ENCODE results near the gene PDS5A.
"Not testable (repeated sequence)": the region's sequence is repeated elsewhere in the genome, so short reads cannot be mapped to it uniquely, and the experiment has no call there.

PDS5A gene, protein sequence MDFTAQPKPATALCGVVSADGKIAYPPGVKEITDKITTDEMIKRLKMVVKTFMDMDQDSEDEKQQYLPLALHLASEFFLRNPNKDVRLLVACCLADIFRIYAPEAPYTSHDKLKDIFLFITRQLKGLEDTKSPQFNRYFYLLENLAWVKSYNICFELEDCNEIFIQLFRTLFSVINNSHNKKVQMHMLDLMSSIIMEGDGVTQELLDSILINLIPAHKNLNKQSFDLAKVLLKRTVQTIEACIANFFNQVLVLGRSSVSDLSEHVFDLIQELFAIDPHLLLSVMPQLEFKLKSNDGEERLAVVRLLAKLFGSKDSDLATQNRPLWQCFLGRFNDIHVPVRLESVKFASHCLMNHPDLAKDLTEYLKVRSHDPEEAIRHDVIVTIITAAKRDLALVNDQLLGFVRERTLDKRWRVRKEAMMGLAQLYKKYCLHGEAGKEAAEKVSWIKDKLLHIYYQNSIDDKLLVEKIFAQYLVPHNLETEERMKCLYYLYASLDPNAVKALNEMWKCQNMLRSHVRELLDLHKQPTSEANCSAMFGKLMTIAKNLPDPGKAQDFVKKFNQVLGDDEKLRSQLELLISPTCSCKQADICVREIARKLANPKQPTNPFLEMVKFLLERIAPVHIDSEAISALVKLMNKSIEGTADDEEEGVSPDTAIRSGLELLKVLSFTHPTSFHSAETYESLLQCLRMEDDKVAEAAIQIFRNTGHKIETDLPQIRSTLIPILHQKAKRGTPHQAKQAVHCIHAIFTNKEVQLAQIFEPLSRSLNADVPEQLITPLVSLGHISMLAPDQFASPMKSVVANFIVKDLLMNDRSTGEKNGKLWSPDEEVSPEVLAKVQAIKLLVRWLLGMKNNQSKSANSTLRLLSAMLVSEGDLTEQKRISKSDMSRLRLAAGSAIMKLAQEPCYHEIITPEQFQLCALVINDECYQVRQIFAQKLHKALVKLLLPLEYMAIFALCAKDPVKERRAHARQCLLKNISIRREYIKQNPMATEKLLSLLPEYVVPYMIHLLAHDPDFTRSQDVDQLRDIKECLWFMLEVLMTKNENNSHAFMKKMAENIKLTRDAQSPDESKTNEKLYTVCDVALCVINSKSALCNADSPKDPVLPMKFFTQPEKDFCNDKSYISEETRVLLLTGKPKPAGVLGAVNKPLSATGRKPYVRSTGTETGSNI (N-terminal part only)

DNA sequence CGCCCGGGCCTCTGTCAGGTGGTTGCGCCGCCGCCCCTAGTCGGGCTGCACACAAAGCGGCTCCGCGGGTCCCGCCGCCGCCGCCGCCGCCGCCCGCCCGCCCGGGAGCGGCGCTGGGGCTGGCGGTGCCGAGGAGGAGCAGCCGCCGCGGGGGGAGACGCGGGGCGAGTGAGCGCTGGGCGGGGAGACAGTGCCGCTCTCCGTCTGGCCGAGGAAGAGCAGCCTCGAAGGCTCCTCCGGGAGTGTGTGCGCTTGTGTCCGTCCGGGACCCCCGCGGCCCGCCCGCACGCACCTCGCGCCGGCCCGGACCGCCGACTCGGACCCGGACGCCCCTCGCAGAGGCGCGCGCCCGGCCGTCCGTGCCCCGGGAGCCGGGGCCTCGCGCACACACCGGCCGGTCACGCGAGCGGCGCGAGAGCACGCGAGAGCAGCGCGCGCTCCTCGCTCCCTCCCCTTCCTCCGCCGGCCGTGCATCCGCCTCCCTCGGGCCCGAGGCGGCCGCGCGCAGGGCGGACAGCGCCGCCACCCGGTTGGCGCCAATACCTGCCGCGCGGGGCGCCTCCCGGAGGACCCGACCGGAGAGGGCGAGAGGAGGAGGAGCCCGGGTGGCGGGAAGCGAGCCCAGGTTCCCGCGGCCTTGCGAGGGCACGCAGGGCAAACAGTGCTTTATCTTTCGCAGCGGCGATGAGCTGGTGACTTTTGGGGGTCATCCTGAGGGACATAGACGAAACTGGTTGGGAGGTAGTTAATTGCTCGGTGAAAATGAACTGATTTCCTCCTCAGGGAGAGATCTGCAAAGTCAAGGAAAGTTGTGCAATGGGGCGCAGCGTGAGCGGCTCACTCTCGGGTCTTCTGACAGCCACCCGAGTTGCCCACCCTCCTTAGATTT, at the start of gene PDS5A:
TSS of gene PDS5A (minus strand) at position 423 of the 889 bp plus-strand sequence. CDS start 1,334 bp downstream, outside the sequence.
- DNase-seq (ENCODE audit: low spot score): peak; percentile 90

DNA sequence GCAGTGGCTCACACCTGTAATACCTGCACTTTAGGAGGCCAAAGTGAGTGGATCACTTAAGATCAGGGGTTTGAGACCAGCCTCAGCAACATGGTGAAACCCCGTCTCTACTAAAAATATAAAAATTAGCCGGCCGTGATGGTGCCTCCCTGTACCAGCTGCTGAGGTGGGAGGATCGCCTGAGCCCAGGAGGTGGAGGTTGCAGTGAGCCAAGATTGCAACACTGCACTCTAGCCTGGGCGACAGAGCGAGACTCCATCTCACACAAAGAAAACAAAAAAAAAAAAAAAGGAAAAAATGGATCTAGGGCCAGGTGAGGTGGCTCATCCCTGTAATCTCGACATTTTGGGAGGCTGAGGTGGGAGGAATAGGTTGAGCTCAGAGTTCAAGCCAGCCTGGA, 46.3 kb upstream of the PDS5A start:
- DNase-seq (ENCODE audit: low spot score): not testable (repeated sequence)

DNA sequence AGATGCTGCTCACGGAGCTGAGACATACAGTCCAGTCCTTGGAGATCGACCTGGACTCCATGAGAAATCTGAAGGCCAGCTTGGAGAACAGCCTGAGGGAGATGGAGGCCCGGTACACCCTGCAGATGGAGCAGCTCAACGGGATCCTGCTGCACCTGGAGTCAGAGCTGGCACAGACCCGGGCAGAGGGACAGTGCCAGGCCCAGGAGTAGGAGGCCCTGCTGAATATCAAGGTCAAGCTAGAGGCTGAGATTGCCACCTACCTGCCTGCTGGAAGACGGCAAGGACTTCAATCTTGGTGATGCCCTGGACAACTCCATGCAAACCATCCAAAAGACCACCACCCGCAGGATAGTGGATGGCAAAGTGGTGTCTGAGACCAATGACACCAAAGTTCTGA, 43.4 kb upstream of the PDS5A start:
- DNase-seq (ENCODE audit: low spot score): not testable (repeated sequence)

DNA sequence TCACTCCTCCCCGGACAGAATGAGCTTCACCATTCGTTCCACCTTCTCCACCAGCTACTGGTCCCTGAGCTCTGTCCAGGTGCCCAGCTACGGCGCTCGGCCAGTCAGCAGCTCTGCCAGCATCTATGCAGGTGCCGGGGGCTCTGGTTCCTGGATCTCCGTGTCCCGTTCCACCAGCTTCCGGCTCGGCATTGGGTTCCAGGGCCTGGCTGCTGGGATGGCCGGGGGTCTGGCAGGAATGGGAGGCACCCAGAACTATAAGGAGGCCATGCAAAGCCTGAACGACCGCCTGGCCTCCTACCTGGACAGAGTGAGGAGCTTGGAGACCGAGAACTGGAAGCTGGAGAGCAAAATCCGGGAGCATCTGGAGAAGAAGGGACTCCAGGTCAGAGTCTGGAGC, 42.5 kb upstream of the PDS5A start:
- no peak for DNase-seq (ENCODE audit: low spot score)

DNA sequence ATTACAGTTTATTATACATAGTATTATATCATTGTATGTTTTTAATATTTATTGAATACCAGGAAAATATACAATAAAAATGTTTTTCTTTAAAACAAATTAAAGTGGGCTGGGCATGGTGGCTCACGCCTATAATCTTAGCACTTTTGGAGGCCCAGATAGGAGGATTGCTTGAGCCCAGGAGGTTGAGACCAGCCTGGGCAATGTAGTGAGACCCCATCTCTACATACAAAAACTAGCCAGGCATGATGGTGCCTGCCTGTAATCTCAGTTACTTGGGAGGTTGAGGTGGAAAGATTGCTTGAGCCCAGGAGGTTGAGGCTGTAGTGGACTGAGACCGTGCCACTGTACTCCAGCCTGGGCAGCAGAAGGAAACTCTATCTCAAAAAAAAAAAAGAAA, 38.3 kb upstream of the PDS5A start:
- DNase-seq (ENCODE audit: low spot score): no peak

DNA sequence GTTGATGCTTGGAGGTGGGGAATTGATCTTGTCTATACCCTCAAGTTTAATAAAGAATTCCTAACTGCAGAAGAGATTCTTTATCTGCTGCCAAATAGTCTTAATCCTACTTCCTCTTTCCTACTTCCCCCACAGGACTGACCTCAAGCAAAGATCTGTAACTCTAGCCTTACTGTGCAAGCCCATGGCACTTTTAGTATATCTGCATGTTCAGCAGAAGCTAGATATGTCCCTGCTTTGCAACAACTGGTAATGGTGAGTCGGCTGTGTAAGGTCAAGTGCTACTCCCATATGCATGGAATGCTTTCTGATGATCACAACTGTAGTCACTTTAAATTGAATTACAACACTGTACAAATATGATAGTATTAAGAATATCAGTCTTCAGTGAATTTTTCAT, 26.3 kb upstream of the PDS5A start:
- DNase-seq (ENCODE audit: low spot score): peak; percentile 78

DNA sequence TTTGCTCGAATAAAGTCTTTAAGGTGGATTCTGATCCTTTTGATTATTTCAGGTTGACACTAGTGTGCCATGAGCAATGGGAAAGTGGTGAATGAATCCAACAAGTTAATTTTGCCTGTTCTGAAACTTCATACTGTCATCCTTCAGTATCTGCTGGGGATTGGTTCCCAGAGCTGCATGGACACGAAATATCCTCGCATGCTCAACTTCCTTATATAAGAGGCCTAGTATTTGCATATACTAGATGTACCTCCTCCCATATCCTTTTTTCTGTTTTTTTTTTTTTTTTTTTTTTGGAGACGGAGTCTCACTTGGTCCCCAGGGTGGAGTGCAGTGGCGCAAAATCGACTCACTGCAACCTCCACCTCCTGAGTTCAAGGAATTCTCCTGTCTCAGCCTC, 23.0 kb upstream of the PDS5A start:
- DNase-seq (ENCODE audit: low spot score): no peak

DNA sequence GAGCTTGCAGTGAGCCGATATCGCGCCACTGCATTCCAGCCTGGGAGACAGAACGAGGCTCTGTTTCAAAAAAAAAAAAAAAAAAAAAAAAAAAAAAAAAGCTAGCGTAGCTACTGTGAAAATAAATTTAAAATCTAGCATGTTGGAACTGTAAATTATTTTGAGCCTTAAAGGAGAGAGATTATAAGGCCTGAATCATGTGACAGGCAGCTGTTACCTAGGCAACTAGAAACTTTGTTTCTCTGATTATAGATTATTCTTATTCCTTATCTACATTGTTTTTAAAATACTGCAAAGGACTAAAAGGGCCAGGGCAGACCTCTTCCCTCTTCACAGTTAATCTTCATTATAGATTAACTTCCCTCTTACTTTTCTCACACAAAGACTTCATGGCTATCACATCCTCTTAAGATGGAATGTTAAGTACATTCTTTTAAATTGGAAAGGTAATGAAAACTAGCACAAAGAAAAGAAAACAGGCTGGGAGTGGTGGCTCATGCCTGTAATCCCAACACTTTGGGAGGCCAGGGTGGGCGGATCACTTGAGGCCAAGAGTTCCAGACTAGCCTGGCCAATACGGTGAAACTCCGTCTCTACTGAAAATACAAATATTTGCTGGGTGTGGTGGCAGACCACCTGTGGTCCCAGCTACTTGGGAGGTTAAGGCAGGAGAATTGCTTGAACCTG, 21.1 kb upstream of the PDS5A start:
- no peak for DNase-seq (ENCODE audit: low spot score)

DNA sequence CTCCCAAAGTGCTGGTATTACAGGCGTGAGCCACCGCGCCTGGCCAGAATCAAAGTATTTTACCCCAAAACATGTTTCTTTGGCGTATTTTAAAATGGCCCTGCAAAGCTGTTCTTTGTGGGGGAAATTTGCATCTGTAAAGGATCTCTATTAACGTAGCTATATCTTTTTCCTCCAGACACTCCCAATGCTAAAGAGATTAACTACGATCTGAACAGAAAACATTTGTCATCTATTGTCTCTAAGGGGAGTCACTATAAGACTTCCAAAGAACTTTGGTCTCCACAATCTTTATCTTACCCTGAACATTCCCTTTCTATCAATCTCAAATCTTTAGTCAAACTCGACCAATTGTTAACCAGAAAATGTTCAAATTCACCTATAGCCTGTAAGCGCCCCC, 19.1 kb upstream of the PDS5A start:
- no peak for DNase-seq (ENCODE audit: low spot score)

DNA sequence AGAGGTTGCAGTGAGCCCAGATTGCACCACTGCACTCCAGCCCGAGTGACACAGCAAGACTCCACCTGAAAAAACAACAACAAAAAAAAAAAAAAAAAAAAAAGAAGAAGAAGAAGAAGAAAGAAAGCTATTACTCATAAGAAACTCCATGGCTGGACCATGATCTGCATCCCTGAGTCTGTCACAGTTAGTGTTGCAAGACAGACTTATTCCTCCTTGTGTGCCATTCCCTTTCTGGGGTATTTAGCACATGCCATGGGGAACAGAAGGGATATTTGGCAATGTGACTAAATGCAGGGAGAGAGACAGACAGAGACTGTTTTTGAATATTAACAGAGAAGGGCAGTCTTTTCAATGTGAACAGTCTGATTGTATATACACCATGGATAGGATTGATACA, 16.7 kb upstream of the PDS5A start:
- DNase-seq (ENCODE audit: low spot score): no peak

DNA sequence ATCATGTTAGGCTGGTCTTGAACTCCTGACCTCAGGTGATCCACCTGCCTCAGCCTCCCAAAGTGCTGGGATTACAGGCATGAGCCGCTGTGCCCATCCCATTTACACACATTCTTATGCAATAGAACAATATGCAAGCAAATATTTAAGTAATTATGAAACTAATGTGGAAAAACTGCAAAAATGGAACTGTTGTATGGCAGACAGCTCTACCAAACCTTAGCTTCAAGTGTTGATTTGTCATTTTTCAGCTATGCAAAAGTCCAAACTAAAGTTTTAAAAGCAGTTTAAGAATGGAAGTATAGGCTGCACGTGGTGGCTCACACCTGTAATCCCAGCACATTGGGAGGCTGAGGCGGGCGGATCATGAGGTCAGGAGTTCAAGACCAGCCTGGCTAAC, 11.7 kb upstream of the PDS5A start:
- DNase-seq (ENCODE audit: low spot score): not testable (repeated sequence)

DNA sequence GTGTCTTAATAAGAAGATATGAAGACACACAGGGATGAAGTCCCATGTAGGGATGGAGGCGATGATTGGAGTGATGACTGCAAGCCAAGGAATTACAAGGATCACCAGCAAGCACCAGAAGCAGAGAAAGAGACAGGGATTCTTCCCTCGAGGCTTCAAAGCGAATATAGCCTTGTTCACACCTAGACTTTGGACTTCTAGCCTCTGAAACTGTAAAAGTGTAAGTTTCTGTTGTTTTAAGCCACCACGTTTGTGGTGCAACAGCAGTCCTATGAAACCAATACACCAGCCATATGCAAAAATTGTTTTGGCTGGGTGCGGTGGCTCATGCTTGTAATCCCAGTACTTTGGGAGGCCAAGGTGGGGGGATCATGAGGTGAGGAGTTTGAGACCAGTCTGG, 9.8 kb upstream of the PDS5A start:
- no peak for DNase-seq (ENCODE audit: low spot score)

DNA sequence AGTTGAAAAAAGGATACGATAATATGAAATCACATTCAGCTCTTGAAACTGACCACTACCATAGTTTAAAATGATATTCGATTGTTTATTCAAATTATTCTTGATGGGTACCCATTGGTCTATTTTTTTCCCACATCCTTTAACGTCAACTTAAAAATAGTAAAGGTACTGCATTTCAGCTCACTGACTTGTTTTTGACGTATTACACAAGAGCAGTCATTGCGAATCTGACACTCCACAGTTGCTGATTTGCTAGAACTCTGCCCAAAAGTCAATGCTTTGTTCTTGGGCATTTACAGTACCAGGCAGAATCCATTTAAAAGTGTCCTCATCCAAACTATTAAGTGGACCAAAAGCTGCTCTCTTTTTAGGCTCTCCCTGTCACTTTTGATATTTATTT, 1.2 kb upstream of the PDS5A start:
- DNase-seq (ENCODE audit: low spot score): no peak

DNA sequence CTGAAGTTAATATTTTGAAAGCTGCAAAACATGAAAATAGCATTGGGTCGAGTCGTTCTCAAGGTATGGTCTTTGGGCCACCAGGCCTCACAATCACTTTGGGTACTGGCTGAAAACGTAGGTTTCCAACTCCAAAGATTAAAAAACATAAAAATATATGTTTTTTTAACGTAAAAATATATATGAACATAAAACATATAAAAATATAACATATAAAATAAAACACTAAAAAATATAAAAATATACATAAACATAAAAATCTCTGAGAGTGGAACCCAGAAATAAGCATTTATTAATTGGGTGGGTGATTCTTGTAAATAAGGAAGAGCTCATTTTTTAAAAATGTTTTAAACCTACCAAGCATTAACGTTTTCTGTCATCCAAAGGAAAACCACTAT, 666 bp upstream of the PDS5A start:
- DNase-seq (ENCODE audit: low spot score): no peak

DNA sequence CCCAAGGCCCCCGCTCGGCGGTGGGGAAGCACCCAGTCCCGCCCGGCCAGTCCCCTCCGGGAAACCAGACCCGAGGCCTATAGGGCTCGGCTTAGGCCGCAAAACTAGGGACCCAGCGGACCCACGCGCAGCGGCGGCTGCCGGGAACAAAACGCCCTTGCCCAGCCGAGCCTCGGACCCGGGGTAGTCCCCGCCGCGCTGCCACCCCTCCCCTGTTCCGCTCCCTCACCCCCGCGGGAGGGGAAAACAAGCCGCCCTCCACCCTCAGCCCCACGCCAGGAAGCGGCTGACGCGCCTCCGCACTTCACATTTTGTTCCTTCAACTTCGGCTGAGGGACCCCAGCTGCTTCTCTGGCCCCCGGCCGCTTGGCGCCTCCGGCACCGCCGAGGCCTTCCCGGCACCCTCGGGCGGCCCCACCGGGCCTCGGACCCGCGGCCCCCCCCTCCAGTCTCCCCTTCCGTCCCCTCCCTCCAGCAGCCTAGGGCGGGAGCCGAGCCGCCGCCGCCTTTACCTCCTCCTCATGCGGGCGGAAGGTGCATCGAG, 694 bp downstream of the PDS5A start:
- DNase-seq (ENCODE audit: low spot score): peak; percentile 26

DNA sequence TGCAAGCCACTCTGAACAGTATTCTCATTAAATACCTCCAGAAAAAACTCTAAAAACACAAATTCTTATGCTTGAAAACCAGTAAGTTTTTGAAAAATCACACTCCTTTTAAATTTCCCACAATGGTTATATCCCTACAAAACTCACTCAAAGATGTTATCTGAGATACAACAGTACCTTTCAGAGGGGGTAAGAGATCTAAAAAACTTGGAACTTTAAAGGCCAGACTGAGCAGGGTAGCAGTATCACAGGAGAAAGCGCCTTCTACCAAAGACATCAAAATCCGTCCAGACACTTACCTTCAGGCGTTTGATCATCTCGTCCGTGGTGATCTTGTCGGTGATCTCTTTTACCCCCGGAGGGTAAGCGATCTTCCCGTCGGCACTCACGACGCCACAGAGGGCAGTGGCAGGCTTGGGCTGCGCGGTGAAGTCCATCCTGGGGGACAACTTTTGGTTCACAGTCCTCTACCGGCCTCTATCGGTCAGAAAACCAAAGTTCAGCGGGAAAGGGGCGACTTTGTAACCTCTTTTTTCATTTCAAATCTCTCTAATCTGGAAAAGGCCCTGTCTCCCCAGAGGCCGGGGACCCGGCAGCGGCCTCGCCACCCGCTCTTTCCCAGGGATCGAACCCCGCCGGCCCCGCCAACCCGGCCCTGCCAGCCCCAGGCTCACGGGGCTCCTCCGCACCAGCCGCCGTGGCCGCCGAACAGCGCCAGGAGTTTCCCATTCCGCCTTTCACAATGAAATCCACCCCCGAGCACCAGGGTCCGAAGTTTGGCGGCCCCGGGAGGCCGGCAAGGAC, 1.4 kb downstream of the PDS5A start:
- DNase-seq (ENCODE audit: low spot score): peak; percentile 87

DNA sequence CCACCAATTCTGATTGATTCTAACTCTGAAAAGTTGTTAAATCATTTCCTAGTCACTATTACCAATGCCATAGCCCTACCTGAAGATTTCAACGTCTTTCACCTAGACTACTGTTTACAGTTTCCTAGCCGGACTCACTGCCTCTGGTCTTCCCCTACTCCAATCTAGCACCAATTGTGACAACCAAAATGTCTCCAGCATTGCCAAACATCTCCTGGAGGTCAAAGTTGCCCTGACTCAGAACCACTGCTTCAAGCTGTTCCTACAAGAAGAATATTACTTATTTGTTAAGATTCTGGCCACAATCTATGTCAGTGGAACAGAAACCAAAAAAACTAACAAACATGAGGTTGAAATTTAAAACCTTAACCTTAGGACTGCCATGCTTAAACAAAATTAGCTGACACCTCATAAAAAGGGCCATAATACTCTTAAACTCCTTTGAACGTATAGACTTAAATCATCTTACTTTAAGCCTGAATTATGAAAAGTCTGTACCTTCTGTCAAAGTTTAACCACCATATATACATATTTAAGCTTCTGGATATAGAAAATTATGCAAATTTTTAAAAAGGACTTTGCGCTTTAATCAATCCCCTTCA, 2.1 kb downstream of the PDS5A start:
- no peak for DNase-seq (ENCODE audit: low spot score)

DNA sequence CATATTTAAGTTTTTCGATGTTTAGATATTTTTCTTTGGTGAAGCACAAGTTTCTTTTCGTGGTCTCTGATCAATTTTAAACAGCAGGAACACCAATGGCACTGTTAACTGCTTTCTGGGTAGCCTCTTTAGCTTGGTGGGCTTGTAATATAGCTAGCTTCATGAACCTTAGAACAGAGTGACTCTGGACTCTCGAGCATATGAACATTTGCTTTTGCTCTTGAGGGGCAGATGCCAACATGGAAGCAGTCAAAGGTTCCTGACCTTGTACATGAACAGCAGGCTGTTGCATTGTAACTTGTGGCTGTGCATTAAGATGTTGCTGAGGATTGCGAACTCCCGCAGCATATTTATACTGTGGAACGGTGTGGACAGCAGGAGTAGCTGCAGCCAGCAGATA, 4.7 kb downstream of the PDS5A start:
- not testable (repeated sequence) for DNase-seq (ENCODE audit: low spot score)
